ENCODE measurements around the gene UBE2J2. TPM values are rescaled to one million over a fixed set of nuclear protein-coding genes. Genes with fewer than 3 reads are reported as not detected.

The UBE2J2 gene
- total and polyA plus RNA-seq, 2 donors (not counting 3 experiments of a cell fraction or from before 2014, with no cell fraction given) = 60.7 to 80.7 TPM

- intact Hi-C loops (cut with micrococcal nuclease) (no loop called here), dilution Hi-C loops (cut with MboI; ENCODE audit: extremely low pct_ligation_motif_present, low sequenced_read_pairs) (no loop called here)
- H3K4me1 ChIP-seq (ENCODE audit: control insufficient read depth, extremely low read depth, insufficient read depth, low read length) = peaks cover 19% of the 10 kb centered on the region
- H3K9me1 ChIP-seq (replicated peaks; ENCODE audit: control insufficient read depth, extremely low read depth, insufficient read depth, low read length) = no peaks in the 10 kb centered on the region
- no peaks in the 10 kb centered on the region for H3K27me3 ChIP-seq (ENCODE audit: control insufficient read depth in 2 of 2, insufficient read depth in 2 of 2, low read length in 2 of 2)
- ChIA-PET CTCF (no interaction called here), POLR2A (no interaction called here)
- no peak overlapping the region for H2AFZ ChIP-seq (ENCODE audit: low read depth, low read length)
- no peaks in the 10 kb centered on the region for H3K9me3 ChIP-seq (replicated peaks; ENCODE audit: control insufficient read depth, insufficient read depth, low read length)
- H3K79me2 ChIP-seq (ENCODE audit: control insufficient read depth, insufficient read depth, low read length) = peaks cover 12% of the 10 kb centered on the region
- H3K36me3 ChIP-seq (ENCODE audit: control insufficient read depth in 2 of 2, extremely low read depth in 1 of 2, insufficient read depth in 2 of 2, low read length in 2 of 2) = peaks cover 9 to 31% of the 10 kb centered on the region in 2 experiments
- no peak overlapping the region for H3K9ac ChIP-seq (replicated peaks; ENCODE audit: extremely low read depth, insufficient read depth, low read length)
- BruUV-seq (replicated peaks) = no TSS peak
- H3K27ac ChIP-seq (ENCODE audit: insufficient read depth, low read depth, low read length) = no peak overlapping the region
- DNase-seq (ENCODE audit: low read depth, low spot score) (no peak), FAIRE-seq (no peak)
- no peaks in the 10 kb centered on the region for H4K20me1 ChIP-seq (replicated peaks; ENCODE audit: control insufficient read depth, extremely low read depth, insufficient read depth, low read length)
- H3K4me2 ChIP-seq (ENCODE audit: insufficient read depth, low read length) = no peak overlapping the region
- no peak for TF ChIP-seq FOS (IDR thresholded peaks at IDR 0.05; ENCODE audit: borderline replicate concordance, insufficient read depth, low read length)
- TF ChIP-seq EZH2 (IDR thresholded peaks at IDR 0.05; ENCODE audit: borderline replicate concordance, low read depth, low read length, severe bottlenecking) = no peak
- no peak for TF ChIP-seq GATA2 (IDR thresholded peaks at IDR 0.05; ENCODE audit: insufficient read depth, insufficient read length, low read depth, low read length)
- no peak for TF ChIP-seq POLR2AphosphoS5 (IDR thresholded peaks at IDR 0.05; ENCODE audit: insufficient read depth, low read depth, low read length)
- no peak for TF ChIP-seq CTCF (IDR thresholded peaks at IDR 0.05; ENCODE audit: extremely low read depth in 1 of 2, insufficient read depth in 1 of 2, low read depth in 1 of 2, low read length in 2 of 2)
- no peak for TF ChIP-seq JUN (IDR thresholded peaks at IDR 0.05; ENCODE audit: borderline replicate concordance, insufficient read depth, insufficient read length, low read depth)
- no peak for TF ChIP-seq MYC (IDR thresholded peaks at IDR 0.05; ENCODE audit: low read depth, low read length)
- no peak for TF ChIP-seq MAX (IDR thresholded peaks at IDR 0.05; ENCODE audit: insufficient read depth, insufficient read length)
- no peak for TF ChIP-seq POLR2A (IDR thresholded peaks at IDR 0.05; ENCODE audit: low read depth, low read length)
- H3K4me3 ChIP-seq (replicated peaks in 1 of 3; ENCODE audit: insufficient read depth in 1 of 3, low read depth in 1 of 3, low read length in 3 of 3) = no peak overlapping the region
Observed at GRCh38 chr1:1259119-1259488, 14.6 kb downstream of the UBE2J2 start.
